A549 (cell line): Measurements from ENCODE around the gene TMEM107. TPM values are rescaled to one million over a fixed set of nuclear protein-coding genes. Genes with fewer than 3 reads are reported as not detected.

Experiments used
- ATAC-seq, 2 experiments: fragments of 200-7000 bp in 1 of 2; fragments of >200 bp in 1 of 2; cut with Nextera tagmentation in 1 of 2; cut with Tn5 transposase in 1 of 2; 3 replicates each; pipeline versions ENCODE4 v1.8.0 to v1.9.1; 2018 to 2020; ENCODE audit warnings: mild to moderate bottlenecking in 1 of 2, moderate library complexity in 1 of 2
- CTCF ChIA-PET: fragments of 300-600 bp; sonication (Branson Sonifier 250); formaldehyde crosslinking; extraction: SDS; loops from one replicate; lab custom pipeline; 2021; ENCODE audit warnings: antibody characterized with exemption, inconsistent platforms; lab: Yijun Ruan, JAX
- POLR2A ChIA-PET: fragments of 350-600 bp; formaldehyde crosslinking; extraction: SDS; loops from one replicate; lab custom pipeline; 2021; ENCODE audit warnings: antibody characterized with exemption, inconsistent platforms; lab: Yijun Ruan, JAX
- DNase-seq, 2 experiments: peaks; one replicate each; pipeline versions ENCODE4 v3.0.0 to v3.0.0-alpha.2; 2011 to 2016; ENCODE audit warnings: low read depth in 1 of 2, low spot score in 1 of 2
- FAIRE-seq: peaks from 2 replicates; lab custom pipeline; 2011; peaks lifted over from hg19 to GRCh38; lab: Jason Lieb, UNC
- H3K27ac ChIP-seq, 2 experiments: fragments of >200 bp; sonication (Bioruptor Twin); formaldehyde crosslinking; 3 replicates each; pipeline ENCODE4 v1.5.1; 2016 to 2017
- H3K4me1 ChIP-seq: fragments of >200 bp; sonication (Bioruptor Twin); formaldehyde crosslinking; 3 replicates; pipeline ENCODE4 v1.6.1; 2016
- H3K4me2 ChIP-seq: fragments of >200 bp; sonication (Bioruptor Twin); formaldehyde crosslinking; 3 replicates; pipeline ENCODE4 v1.6.1; 2016
- H3K4me3 ChIP-seq: fragments of >200 bp; sonication (Bioruptor Twin); formaldehyde crosslinking; 3 replicates; pipeline ENCODE4 v1.5.1; 2016
- H3K9me3 ChIP-seq: fragments of >200 bp; sonication (Bioruptor Twin); formaldehyde crosslinking; 3 replicates; pipeline ENCODE4 v1.6.1; 2016
- CBX2 ChIP-seq: fragments of 200-600 bp; sonication (generic); IDR thresholded peaks from 2 replicates; pipeline ENCODE4 v1.6.1; 2016; ENCODE audit warnings: low read depth, mild to moderate bottlenecking, borderline replicate concordance
- CEBPB ChIP-seq, 2 experiments: fragments of >200 bp in 1 of 2; sonication (Bioruptor Twin) in 1 of 2; formaldehyde crosslinking in 1 of 2; IDR thresholded peaks; 2 replicates each; pipeline ENCODE4 v1.6.1; 2012 to 2016
- CHD2 ChIP-seq: fragments of 150-350 bp; IDR thresholded peaks from 2 replicates; pipeline ENCODE4 v1.6.1; 2014; ENCODE audit warnings: low read length; ENCODE audit not compliant: partially characterized antibody
- EHMT2 ChIP-seq: fragments of 200-600 bp; sonication (generic); IDR thresholded peaks from 2 replicates; pipeline ENCODE4 v1.6.1; 2016; ENCODE audit warnings: antibody characterized with exemption, low read depth, mild to moderate bottlenecking, moderate library complexity
- FOSB ChIP-seq: fragments of 250-450 bp; sonication (Bioruptor Pico); IDR thresholded peaks from 2 replicates; pipeline ENCODE4 v1.5.0; 2020; ENCODE audit warnings: mild to moderate bottlenecking, moderate library complexity
- FOXS1 ChIP-seq: fragments of 250-450 bp; sonication (Bioruptor Pico); IDR thresholded peaks from 2 replicates; pipeline ENCODE4 v1.5.0; 2020; ENCODE audit warnings: mild to moderate bottlenecking, moderate library complexity
- HDAC2 ChIP-seq: fragments of 200-600 bp; sonication (generic); IDR thresholded peaks from 2 replicates; pipeline ENCODE4 v1.6.1; 2016
- HOXB13 ChIP-seq: fragments of 250-450 bp; sonication (Bioruptor Pico); IDR thresholded peaks from 2 replicates; pipeline ENCODE4 v1.5.0; 2020; ENCODE audit warnings: low read depth, mild to moderate bottlenecking, moderate library complexity
- JUN ChIP-seq, 2 experiments: fragments of >200 bp; sonication (Bioruptor Twin); formaldehyde crosslinking; IDR thresholded peaks; 2 replicates in 1 of 2; 3 replicates in 1 of 2; pipeline ENCODE4 v1.6.1; 2016 to 2017
- KDM1A ChIP-seq: fragments of 200-600 bp; sonication (generic); IDR thresholded peaks from 2 replicates; pipeline ENCODE4 v1.6.1; 2016; ENCODE audit warnings: low read depth, mild to moderate bottlenecking
- KDM5A ChIP-seq: fragments of 200-600 bp; sonication (generic); IDR thresholded peaks from 2 replicates; pipeline ENCODE4 v1.6.1; 2016; ENCODE audit warnings: antibody characterized with exemption, mild to moderate bottlenecking
- PHF8 ChIP-seq: fragments of 200-600 bp; sonication (generic); IDR thresholded peaks from 2 replicates; pipeline ENCODE4 v1.6.1; 2016; ENCODE audit warnings: low read depth, mild to moderate bottlenecking, antibody characterized with exemption, moderate library complexity, borderline replicate concordance
- POLR2A ChIP-seq: IDR thresholded peaks from 2 replicates; pipeline ENCODE4 v1.6.1; 2012; ENCODE audit warnings: mild to moderate bottlenecking, low read length
- RCOR1 ChIP-seq: fragments of 150-350 bp; IDR thresholded peaks from 2 replicates; pipeline ENCODE4 v1.6.1; 2014; ENCODE audit warnings: antibody characterized with exemption, low read length, low read depth
- RFX5 ChIP-seq: fragments of 450-650 bp; IDR thresholded peaks from 2 replicates; pipeline ENCODE4 v1.7.1; 2014; ENCODE audit warnings: antibody characterized with exemption, mild to moderate bottlenecking, moderate library complexity
- TFCP2L1 ChIP-seq: fragments of 250-450 bp; sonication (Bioruptor Pico); IDR thresholded peaks from 2 replicates; pipeline ENCODE4 v1.5.0; 2021; ENCODE audit warnings: mild to moderate bottlenecking
- WGBS: methylation state at CpG from one replicate; pipeline ENCODE4 v1.1.6; 2017; ENCODE audit errors: missing lambda C conversion rate; 5-methylcytosine and 5-hydroxymethylcytosine counted together
- polyA plus RNA-seq, 4 experiments: library from polyadenylated mRNA; depleted of rRNA in 3 of 4; stranded (reverse); fragments of >200 nt; fragmentation: RNase III in 1 of 4; extraction: RNeasy Plus Mini Kit Qiagen cat#74134 plus additional on column Dnase treatment in 1 of 4; gene quantifications; 2 replicates in 3 of 4; 3 replicates in 1 of 4; pipeline ENCODE4 v1.2.3, GENCODE V29; 2011 to 2017
- TF ChIP-seq, protein P1 (sequence below): fragments of 250-450 bp; sonication (Bioruptor Pico); IDR thresholded peaks from 2 replicates; pipeline ENCODE4 v1.5.0; 2020; ENCODE audit warnings: low read depth, mild to moderate bottlenecking, moderate library complexity
- TF ChIP-seq, protein P2 (sequence below): fragments of >200 bp; sonication (Bioruptor Twin); formaldehyde crosslinking; IDR thresholded peaks from 2 replicates; pipeline ENCODE4 v1.6.1; 2016
- TF ChIP-seq, protein P3 (sequence below): IDR thresholded peaks from 2 replicates; pipeline ENCODE4 v1.6.1; 2012
- TF ChIP-seq, protein P4 (sequence below): fragments of 250-450 bp; sonication (Bioruptor Pico); IDR thresholded peaks from 2 replicates; pipeline ENCODE4 v1.5.0; 2021; ENCODE audit warnings: mild to moderate bottlenecking, moderate library complexity, borderline replicate concordance
- TF ChIP-seq, protein P5 (sequence below): fragments of 200-600 bp; sonication (generic); IDR thresholded peaks from 2 replicates; pipeline ENCODE4 v1.6.1; 2016; ENCODE audit warnings: antibody characterized with exemption, mild to moderate bottlenecking, moderate library complexity

TMEM107 gene
- polyA plus RNA-seq, 2 of the 4 experiments (the other 2 are of a cell fraction): 17.0 to 22.8 TPM

DNA sequence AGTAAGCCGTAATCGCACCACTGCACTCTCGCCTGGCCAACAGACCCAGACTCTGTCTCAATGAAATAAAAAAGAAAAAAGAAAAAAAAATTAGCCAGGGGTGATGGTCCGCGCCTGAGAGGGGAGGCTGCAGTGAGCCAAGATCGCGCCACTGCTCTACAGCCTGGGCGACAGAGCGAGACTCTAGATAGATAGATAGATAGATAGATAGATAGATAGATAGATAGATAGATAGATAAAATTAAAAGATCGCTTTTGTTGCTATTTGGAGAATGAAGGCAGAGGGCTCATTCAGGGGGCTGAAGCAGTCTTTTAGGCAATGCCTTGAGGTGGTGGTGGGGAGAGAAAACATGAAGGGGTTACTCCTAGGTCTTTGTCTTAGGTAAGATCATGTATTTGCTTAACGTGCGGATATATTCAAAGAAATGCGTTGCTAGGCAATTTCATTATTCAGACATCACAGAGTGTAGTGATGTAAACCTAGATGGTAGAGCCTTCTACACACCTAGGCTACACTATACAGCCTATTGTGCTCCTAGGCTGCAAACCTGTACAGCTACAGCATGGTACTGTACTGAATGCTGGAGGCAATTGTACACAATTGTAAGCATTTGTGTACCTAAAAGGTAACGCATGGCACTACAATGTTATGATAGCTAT, 47.9 kb downstream of the TMEM107 start (continued):
- TF ChIP-seq, protein P1, sequence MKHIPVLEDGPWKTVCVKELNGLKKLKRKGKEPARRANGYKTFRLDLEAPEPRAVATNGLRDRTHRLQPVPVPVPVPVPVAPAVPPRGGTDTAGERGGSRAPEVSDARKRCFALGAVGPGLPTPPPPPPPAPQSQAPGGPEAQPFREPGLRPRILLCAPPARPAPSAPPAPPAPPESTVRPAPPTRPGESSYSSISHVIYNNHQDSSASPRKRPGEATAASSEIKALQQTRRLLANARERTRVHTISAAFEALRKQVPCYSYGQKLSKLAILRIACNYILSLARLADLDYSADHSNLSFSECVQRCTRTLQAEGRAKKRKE (CRISPR knock-in tag): no peak
- TF ChIP-seq RFX5: no peak
- no peak for TF ChIP-seq FOSB
- no peak for TF ChIP-seq HDAC2
- no peak for TF ChIP-seq FOXS1 (CRISPR knock-in tag)
- TF ChIP-seq, protein P2, sequence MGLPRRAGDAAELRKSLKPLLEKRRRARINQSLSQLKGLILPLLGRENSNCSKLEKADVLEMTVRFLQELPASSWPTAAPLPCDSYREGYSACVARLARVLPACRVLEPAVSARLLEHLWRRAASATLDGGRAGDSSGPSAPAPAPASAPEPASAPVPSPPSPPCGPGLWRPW: no peak

DNA sequence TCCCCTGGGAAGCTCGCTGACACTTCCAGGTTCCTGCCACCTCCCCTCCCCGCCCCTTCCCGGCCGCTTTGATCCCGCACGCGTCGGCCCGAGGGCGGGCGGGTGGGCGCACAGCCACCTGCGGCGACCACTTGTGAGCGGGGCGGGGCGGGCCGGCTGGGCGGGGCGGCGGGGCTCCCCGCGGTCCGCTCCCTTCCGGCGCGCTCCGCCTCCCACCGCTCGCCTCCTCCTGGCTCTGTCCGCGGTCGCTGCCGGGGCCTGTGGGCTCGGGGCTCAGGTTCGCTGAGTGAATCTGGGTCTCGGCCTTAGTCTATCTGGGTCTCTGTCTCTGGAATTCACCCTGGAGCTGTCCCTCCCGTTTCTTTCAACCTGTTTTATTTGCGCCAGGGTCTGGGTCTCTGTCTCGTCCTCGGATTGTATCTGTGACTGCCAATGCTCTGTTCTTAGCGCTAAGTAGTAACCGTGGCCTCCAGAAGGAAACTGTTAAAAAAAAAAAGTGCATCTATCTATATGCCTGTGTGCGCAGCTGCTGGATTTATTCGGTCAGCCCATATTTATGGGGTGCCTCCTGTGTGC, 49.6 kb downstream of the TMEM107 start:
- H3K27ac ChIP-seq: peak overlapping the region; percentile 73 to 86

More for the DNA sequence above, 49.6 kb downstream of the TMEM107 start:
- H3K4me2 ChIP-seq: peak overlapping the region; percentile 95
- peaks cover 19% of the 10 kb centered on the region for H3K4me1 ChIP-seq
- no peaks in the 10 kb centered on the region for H3K9me3 ChIP-seq
- POLR2A ChIA-PET: interaction anchor here (0.7 to 2.1 kb wide), 9 partner anchors 11 to 237 kb away, joined by 3 to 14 read pairs (median 8); partner anchors contain the start of gene BORCS6
- peak overlapping the region; percentile 56 for H3K4me3 ChIP-seq
- CTCF ChIA-PET: interaction anchor here (0.6 to 26.5 kb wide), 9 partner anchors 7 to 205 kb away, joined by 3 to 601 read pairs (median 5); partner anchors contain the start of genes PER1 and VAMP2
- ATAC-seq (peak; percentile 36 to 50), DNase-seq (peak; percentile 65 to 80), FAIRE-seq (no peak)
- WGBS: under 1% methylated on average over 12 of the region's 45 CpGs
- TF ChIP-seq CEBPB (IDR thresholded peaks at IDR 0.05) (no peak), PHF8 (peak; percentile 61; the same call in 1 of the 2 replicates), CHD2 (no peak), EHMT2 (no peak), POLR2A (peak; percentile 44), HDAC2 (no peak), TFCP2L1 (CRISPR knock-in tag) (0 out of 2 replicates have a peak, but pooled peaks have one; percentile 48), RCOR1 (no peak), CBX2 (no peak), KDM1A (no peak; the same call in 1 of the 2 replicates), KDM5A (no peak), JUN (IDR thresholded peaks at IDR 0.05) (peak in 1 of 2 experiments; percentile 30; a peak in 1 of 5 replicates), HOXB13 (CRISPR knock-in tag) (no peak)
- TF ChIP-seq, protein P1 (CRISPR knock-in tag): no peak
- TF ChIP-seq, protein P3, sequence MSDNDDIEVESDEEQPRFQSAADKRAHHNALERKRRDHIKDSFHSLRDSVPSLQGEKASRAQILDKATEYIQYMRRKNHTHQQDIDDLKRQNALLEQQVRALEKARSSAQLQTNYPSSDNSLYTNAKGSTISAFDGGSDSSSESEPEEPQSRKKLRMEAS: 0 out of 2 replicates have a peak, but pooled peaks have one; percentile 12
- TF ChIP-seq, protein P4, sequence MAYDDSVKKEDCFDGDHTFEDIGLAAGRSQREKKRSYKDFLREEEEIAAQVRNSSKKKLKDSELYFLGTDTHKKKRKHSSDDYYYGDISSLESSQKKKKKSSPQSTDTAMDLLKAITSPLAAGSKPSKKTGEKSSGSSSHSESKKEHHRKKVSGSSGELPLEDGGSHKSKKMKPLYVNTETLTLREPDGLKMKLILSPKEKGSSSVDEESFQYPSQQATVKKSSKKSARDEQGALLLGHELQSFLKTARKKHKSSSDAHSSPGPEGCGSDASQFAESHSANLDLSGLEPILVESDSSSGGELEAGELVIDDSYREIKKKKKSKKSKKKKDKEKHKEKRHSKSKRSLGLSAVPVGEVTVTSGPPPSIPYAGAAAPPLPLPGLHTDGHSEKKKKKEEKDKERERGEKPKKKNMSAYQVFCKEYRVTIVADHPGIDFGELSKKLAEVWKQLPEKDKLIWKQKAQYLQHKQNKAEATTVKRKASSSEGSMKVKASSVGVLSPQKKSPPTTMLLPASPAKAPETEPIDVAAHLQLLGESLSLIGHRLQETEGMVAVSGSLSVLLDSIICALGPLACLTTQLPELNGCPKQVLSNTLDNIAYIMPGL (CRISPR knock-in tag): 0 out of 2 replicates have a peak, but pooled peaks have one; percentile 38
- TF ChIP-seq, protein P5, sequence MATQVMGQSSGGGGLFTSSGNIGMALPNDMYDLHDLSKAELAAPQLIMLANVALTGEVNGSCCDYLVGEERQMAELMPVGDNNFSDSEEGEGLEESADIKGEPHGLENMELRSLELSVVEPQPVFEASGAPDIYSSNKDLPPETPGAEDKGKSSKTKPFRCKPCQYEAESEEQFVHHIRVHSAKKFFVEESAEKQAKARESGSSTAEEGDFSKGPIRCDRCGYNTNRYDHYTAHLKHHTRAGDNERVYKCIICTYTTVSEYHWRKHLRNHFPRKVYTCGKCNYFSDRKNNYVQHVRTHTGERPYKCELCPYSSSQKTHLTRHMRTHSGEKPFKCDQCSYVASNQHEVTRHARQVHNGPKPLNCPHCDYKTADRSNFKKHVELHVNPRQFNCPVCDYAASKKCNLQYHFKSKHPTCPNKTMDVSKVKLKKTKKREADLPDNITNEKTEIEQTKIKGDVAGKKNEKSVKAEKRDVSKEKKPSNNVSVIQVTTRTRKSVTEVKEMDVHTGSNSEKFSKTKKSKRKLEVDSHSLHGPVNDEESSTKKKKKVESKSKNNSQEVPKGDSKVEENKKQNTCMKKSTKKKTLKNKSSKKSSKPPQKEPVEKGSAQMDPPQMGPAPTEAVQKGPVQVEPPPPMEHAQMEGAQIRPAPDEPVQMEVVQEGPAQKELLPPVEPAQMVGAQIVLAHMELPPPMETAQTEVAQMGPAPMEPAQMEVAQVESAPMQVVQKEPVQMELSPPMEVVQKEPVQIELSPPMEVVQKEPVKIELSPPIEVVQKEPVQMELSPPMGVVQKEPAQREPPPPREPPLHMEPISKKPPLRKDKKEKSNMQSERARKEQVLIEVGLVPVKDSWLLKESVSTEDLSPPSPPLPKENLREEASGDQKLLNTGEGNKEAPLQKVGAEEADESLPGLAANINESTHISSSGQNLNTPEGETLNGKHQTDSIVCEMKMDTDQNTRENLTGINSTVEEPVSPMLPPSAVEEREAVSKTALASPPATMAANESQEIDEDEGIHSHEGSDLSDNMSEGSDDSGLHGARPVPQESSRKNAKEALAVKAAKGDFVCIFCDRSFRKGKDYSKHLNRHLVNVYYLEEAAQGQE: peak; percentile 32; the same call in 1 of the 2 replicates
